LNCAP (cell line): ENCODE results near the gene LLGL1.

Experiments
- TF ChIP-seq, protein P1 (sequence below): fragments of 450-650 bp; IDR thresholded peaks from 2 replicates; pipeline ENCODE4 v1.5.1; 2017; ENCODE audit warnings: mild to moderate bottlenecking

The LLGL1 gene

DNA sequence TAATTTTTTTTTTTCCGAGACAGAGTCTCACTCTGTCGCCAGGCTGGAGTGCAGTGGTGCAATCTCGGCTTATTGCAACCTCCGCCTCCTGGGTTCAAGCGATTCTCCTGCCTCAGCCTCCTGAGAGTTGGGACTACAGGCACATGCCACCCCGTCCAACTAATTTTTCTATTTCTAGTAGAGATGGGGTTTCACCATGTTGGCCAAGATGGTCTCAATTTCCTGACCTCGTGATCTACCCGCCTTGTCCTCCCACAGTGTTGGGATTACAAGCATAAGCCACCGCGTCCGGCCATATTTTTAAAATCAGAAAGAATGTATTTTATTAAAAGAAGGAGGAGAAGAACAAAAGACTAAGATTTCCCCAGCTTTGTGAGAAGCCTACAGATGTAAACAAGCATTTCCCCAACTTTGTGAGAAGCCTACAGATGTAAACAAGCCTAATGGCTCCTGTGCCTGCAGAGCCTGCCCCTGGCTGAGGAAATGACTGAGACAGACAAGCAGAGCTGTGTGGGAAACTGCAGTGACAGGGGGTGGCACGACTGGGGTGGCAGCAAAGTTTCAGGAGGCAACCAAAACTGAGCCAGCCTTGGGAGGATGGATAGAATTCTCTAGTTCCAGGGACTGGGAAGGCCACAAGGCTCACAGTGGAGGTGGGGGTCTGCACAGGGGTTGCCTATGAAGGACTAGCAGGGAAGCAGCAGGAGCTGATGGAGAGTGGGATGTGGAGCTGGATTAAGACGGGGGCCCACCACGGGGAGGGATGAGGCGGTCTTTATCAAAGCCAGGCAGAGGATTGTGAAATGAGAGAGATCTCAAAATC lies 66.5 kb downstream of the LLGL1 start:
- TF ChIP-seq, protein P1, sequence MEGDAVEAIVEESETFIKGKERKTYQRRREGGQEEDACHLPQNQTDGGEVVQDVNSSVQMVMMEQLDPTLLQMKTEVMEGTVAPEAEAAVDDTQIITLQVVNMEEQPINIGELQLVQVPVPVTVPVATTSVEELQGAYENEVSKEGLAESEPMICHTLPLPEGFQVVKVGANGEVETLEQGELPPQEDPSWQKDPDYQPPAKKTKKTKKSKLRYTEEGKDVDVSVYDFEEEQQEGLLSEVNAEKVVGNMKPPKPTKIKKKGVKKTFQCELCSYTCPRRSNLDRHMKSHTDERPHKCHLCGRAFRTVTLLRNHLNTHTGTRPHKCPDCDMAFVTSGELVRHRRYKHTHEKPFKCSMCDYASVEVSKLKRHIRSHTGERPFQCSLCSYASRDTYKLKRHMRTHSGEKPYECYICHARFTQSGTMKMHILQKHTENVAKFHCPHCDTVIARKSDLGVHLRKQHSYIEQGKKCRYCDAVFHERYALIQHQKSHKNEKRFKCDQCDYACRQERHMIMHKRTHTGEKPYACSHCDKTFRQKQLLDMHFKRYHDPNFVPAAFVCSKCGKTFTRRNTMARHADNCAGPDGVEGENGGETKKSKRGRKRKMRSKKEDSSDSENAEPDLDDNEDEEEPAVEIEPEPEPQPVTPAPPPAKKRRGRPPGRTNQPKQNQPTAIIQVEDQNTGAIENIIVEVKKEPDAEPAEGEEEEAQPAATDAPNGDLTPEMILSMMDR: no peak
